AG09319 (cell line): ENCODE results near the gene MEF2A.

Source experiments
- DNase-seq: peaks from one replicate; pipeline ENCODE4 v3.0.0-alpha.2; 2010; ENCODE audit warnings: low read depth; ENCODE audit errors: extremely low read depth
- CTCF ChIP-seq: IDR thresholded peaks from 2 replicates; pipeline ENCODE4 v1.5.1; 2011; ENCODE audit warnings: low read depth, mild to moderate bottlenecking, inconsistent platforms, low read length, moderate library complexity

MEF2A gene

GRCh38 chr15:99711625-99712024, 145.8 kb downstream of the MEF2A start:
- no peak for TF ChIP-seq CTCF
- DNase-seq, result no peak

GRCh38 chr15:99712415-99712814, 146.6 kb downstream of the MEF2A start:
- no peak for DNase-seq
- no peak for TF ChIP-seq CTCF

GRCh38 chr15:99716540-99717095, 150.8 kb downstream of the MEF2A start:
- TF ChIP-seq CTCF, result no peak
- DNase-seq, result no peak

- no peak for DNase-seq
- TF ChIP-seq CTCF, result no peak
These were observed 151.6 kb downstream of the MEF2A start for GRCh38 chr15:99717161-99718009.

GRCh38 chr15:99718421-99718820, 152.6 kb downstream of the MEF2A start:
- DNase-seq, result no peak
- no peak for TF ChIP-seq CTCF

- DNase-seq, result no peak
- TF ChIP-seq CTCF, result no peak
These were observed 153.3 kb downstream of the MEF2A start for GRCh38 chr15:99719096-99719541.

GRCh38 chr15:99720533-99720932, 154.7 kb downstream of the MEF2A start:
- TF ChIP-seq CTCF, result no peak
- no peak for DNase-seq
